Measurements from ENCODE around the gene PRAC1.

Gene PRAC1

DNA sequence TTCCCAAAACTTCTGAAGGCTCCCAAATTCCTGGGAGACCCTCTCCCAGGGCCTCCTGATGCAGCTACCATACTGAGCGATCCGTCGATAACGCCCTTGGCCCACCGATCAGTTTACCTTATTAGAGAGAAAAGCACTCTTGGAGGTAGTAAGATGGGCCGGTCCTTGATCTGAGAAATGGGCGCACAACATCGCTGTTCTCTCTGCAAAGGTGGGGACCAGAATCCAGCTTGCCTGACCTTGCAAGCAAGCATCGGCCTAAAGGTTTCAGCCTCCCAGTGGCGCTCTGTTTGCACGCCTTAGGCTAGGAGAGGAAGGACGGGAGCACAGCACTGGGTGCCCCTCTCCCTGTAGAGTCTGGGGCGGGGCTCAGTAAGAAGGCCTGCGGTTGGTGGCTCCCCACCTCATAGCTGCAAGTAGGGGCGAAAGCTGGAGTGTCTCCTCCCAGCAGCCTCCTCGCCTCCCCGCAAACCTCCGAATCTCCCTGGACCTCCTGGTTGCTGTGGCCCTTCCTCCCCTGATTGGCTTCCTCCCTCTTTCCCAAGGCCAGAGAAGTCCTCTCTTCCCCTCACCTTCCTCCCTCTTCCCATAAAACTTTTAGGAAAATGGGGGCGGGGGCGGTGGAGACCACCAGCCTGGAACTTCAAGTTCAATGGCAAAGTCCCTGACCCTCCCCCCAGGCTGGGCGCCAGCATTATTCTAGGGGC, at the start of gene PRAC1:
TSS of gene PRAC1 (minus strand) at position 318 of the 707 bp plus-strand sequence. CDS start at position 192, 126 bp downstream.
- DNase-seq (ENCODE audit: low read depth) = no peak

DNA sequence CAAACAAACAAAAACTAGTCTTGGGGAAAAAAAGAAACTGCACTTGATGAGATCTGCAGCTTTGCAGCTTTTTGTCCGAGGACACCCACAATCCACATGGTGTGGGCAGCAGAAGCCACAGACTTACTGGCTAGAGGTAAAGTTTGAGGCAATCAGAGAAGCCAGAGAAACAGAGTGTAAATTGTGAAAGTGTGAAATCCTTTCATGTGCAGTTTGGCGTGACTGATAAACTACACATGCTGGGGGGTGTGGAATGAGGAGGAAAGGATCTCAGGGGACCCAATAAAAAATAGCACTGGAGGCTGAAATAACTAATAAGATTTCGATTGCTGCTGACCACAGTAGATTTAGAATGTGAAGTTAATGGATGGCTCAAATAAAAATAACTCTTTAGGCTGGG, 48.6 kb upstream of the PRAC1 start:
- DNase-seq (ENCODE audit: low read depth) = no peak

DNA sequence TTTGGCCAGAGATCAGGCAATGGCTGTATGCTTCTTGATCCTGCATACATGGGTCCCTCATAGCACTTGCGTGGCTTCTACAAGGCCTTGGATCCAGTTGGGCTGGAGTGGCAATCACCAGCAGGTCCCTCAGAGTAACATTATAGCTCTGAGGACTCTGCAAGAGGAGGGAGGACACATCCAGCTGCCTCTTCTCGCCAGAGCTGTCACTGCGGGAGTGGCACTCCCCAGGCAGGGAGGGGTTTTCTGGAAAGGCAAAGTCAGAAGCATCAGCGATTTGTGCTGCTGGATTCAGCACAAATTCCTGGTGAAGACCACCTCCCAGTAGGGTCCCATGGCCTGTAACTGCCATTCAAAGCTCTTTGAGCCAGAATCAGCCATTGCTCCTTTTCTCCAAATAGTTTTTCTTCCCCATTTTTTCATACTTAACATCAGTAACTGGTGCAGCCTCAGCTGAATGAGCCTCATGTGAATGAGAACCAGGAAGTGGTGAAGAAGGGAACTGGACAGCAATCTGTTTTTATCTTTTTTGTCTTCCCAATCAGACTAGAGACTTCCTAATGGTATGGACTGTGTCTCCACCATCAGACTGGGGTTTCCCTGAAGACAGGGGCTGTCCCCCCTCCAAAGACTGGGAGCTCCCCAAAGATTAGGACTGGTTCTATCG, 46.8 kb upstream of the PRAC1 start:
- no peak for DNase-seq (ENCODE audit: low read depth)

DNA sequence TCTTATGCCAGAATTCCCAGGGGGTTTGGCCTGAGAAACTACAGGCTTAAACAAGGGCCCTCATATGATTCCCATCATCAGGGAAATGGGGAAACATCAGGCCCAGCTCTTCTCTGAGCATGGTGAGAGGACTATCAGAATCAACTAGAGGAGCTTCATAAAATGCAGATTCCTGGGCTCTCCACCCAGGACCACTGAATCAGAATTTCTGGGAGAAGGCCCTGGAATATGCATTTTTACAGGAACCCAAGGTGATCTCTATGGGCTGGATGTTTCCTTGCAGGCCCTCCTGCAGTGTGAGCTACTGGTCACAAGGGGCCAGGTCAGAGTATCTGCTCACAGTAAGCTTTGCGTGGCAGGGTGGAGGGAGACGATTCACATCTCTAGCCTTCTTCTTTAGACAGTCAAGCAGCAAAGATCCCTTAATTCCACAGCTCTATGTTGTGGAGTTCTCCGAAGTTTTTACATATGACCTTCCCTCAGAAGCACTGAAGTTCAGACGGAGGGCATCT, 45.0 kb upstream of the PRAC1 start:
- DNase-seq (ENCODE audit: low read depth) = no peak

DNA sequence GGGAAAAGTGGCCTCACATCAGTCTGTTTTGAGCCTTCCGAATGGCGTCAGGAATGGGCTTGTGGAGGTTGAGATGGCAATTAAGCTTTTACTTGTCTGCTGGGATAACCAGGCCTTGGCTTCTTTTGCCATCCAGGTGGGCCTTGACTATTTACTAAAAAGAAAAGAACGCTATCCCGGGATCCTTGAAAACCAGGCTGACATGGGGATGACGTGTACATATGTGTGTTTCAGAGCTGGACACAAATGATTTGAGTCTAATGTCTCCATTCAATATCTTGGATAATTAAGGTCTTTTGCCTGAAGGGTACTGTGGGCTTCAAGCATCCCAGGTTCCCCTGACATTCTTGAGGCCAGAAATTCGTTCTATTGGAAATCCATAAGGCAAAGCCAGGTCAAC, 38.8 kb upstream of the PRAC1 start:
- no peak for DNase-seq (ENCODE audit: low read depth)

DNA sequence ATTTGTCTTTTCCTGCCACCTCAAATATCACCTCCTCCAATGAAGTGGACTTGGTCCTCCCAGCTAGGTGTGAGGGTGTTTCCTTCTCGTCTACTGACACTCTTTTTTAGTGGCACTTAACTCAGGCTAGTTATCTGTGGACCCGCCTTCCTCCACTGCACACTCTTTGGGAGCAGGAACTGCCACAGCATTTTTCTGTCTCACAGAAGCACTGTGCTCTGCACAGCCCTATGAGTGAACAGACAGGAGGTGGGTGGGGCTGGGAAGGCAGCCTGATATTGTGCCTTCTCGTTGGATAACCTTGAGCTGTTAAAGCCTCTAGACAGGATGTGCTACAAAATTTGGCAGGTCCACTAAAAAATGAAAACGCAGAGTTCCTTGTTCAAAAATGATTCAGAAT, 38.1 kb upstream of the PRAC1 start:
- DNase-seq (ENCODE audit: low read depth) = no peak

DNA sequence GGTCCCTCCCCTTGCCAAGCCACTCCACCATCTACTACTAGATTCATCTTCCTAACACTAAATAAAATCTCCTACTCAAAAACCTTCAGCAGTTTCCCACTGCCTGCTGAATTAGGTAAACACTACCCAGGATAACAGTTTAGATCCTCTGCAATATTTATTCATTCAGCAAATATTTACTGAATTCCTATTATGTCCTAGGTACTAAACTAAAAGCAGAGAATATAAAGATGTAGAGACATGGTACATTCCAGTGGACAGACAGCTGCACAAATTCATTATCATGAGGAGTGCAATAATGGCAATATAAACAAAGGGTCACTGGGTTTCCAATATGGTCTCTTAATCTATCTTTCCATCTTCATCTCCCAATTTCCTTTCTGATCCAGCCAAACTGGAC, 37.0 kb upstream of the PRAC1 start:
- no peak for DNase-seq (ENCODE audit: low read depth)

DNA sequence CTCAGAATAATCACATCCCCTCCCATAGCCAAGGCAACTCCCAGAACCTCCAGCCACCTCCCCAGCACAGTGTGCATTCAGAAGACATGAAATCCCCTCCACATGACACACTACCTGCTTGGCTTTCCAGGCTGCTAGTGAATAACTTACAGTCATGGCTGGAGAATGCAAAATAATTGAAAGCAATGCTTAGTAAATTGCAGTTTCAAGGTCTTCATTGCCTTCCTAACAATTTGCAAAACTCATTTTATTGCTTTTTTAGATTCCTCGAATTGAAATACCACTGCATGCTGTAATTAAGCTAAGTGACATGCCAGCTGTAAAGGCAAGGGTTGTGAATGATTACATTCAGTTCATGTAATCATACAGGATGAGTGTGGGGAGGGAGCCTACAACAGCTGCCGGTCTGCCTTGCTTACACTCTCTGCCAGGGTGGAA, 35.2 kb upstream of the PRAC1 start:
- no peak for DNase-seq (ENCODE audit: low read depth)

DNA sequence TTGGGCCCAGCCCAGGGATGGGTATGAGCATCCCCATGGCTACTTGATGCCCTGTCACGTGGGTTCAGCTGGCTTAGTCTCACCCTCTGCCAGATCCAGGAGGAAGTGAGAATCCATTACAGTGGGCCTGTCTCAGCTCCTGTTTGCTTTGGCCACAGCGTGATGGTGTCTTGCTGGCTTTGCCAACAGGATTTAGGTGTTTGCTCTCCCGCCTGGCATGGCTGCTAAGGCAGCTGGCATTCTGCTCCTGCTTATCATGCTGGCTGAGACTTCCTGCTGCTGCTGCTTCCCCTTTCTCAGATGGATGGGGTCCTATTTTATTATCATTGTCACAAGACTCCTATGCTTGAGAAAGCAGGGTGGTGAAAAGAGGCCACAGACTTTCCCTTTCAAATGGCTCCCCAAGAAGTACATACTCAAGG, 34.5 kb upstream of the PRAC1 start:
- DNase-seq (ENCODE audit: low read depth) = no peak

DNA sequence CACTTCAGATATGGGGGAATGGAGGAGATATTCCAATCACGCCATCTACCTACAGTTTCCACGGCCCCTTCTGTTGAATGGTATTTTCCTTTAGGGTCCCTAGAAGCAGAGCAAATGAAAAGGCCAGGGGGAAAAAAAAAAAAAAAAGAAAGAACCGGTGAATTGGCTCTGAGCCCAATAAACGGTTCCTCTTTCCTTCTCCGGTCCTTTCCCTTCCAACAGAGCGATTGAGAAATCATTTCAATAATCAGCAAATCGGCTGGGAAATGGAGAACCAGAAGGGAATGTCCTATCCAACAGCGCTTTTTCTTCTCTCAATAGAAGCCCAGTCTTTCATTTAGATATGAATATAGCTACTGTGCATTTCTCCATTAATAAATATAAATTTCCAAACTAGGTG, 33.0 kb upstream of the PRAC1 start:
- no peak for DNase-seq (ENCODE audit: low read depth)

DNA sequence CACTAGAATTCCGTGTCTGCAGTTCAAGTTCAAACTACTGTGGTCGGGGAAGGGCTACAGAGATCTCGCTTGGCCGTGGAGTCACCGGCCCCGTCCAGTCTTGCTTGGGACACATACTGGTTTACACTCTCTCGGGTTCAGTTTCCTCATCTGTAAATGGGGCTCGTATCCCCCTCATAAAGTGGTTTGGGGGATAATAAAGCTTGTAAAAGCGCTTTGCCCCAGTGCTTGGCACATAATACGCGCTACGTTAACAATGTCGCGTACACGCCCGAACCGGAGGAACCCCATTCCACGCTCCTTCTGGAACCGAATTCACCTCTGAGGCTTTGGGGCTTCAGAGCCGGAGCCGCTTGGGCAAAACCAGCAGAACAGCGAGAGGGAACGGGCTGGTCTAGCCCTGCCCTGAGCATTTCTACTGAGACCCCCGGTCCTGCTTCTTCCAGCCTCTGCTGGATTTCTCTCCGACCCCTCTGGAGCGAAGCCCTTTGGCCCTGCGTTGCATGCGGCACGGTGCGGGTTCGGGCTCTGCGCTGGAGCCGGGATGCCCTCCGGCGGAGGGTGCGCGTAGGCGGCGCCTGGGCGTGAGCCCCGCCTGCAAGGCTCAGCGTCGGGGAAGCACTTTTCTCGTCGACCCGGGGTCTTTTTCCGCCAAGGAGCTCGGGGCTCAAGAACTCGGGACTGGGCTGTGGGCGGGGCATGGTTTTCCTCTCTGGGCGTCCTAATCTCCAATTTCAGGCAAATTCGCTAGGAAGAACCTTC, 32.4 kb upstream of the PRAC1 start:
- DNase-seq (ENCODE audit: low read depth) = no peak

DNA sequence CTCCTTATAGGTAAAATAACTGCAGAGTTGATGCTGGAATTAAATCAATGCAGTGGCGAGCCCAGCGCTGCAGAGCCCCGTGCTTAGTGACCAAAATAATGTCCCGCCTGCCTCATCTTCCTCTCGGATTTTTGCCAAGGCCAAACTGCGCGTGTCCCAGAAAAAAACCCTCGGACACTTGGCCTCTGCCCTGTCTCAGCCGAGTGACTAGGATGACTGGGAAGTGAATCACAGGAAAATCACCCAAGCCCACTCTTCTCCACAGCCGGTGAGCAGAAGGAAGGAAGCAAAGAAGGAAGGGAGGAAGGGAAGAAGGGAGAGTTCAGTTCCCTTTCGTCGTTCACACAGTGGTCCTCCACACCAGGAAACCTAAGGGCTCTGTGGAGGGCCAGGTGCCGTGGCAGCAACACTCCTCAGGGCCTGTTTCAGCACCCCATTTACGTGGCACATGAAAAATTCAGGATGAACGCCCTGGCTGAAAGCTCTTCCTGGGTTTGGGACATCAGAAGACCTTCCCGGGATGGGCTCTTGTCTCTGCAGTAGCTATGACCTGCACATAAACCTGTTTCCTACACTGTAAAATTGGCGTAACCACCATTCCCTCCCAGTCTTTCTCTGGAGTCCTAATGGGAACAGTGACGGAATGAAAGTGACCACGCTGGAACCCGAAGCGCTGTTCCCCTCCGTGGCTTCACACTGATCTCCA, 31.6 kb upstream of the PRAC1 start:
- DNase-seq (ENCODE audit: low read depth) = no peak

DNA sequence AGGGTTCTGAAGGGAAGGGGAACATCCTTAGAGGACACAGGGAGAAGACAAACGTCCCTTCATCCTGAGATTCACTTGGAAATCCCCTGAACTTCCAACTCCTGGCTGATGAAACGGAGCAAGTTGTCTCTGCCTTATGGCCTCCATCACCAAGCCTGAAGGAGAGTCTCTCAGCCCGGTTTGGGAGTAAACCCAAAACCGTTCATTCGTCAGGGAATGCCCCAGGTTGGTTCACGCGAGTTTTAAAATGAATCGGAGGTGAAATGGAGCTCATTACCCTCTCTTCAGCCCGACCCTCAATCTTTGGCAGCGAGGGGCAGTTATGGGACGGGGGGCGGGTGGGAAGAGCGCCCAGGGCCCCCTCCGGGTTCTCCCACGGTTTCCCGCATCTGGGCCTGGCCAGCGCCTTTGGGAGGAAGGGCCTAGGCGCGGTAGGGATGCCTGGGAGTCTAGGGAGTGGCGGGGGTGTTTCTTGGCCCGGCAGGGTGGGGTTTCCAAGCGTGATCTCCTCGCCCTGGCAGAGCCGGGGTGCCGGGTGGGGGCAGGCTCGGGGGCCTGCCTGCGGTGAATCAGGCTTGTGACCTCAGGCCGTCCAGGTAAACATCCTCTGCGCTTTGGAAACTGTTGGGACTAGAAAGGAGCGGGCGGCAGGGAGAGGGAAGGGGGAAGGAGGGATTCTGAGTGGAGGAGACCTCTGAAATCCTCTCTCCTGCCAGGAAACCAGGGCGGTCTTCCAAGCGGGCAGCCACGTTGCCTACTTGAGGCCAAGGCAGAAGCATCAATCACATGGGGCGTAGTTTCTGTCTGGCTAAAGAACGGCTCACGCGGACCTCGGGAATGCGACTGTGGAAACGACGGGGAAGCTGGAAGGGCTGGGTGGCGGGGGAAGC, 30.3 kb upstream of the PRAC1 start:
- DNase-seq (ENCODE audit: low read depth) = no peak

DNA sequence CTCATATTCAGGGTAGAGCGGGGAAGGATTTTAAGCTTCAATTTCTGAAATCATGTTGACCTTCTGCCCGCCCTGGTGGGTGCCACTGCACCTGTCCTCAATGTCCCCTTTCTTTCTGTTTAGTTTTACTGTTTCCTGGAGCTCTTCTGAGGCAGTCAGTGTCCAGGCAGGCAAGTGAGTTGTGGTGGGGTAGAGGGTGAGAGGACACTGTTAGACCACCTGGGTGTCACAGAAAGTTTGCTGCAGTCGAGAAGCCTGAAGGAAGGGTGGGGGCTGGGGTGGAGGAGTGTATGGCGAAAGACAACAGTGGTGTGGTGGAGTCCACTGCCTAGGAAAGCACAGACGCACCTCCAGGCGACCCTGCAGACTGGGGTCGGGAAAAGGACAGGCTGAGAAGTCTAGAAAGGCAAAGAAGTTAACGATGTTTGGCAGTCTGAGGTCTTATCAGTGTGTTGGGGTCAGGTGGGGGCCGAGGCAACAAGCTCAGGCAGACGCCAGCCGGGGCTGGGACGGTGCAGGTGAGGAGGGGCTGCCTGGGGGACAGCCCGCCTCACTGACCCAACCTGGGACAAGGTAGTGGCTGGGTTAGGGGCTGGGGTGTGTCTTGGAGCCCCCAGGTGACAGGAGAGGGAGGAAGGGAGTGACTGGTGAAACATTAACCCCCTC, 29.5 kb upstream of the PRAC1 start:
- no peak for DNase-seq (ENCODE audit: low read depth)

DNA sequence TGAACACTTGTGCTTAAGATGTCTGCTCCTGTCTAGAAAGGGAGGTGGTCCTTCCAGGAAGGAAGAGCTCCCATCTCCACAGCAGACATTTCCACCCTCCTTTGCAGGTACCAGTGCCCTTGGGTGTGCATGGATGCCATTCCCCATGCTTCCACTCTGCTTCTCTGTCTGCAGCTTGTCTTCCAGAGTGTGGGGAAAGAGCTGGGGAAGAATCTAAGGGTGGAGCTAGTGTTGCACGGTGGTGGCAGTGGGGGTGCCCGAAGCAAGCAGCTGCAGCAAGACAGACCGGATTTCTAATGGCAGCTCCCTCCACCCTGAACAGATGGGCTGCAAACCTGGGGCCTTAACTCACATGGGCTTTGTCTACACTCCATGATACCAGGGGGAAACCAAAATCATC, 28.9 kb upstream of the PRAC1 start:
- no peak for DNase-seq (ENCODE audit: low read depth)

DNA sequence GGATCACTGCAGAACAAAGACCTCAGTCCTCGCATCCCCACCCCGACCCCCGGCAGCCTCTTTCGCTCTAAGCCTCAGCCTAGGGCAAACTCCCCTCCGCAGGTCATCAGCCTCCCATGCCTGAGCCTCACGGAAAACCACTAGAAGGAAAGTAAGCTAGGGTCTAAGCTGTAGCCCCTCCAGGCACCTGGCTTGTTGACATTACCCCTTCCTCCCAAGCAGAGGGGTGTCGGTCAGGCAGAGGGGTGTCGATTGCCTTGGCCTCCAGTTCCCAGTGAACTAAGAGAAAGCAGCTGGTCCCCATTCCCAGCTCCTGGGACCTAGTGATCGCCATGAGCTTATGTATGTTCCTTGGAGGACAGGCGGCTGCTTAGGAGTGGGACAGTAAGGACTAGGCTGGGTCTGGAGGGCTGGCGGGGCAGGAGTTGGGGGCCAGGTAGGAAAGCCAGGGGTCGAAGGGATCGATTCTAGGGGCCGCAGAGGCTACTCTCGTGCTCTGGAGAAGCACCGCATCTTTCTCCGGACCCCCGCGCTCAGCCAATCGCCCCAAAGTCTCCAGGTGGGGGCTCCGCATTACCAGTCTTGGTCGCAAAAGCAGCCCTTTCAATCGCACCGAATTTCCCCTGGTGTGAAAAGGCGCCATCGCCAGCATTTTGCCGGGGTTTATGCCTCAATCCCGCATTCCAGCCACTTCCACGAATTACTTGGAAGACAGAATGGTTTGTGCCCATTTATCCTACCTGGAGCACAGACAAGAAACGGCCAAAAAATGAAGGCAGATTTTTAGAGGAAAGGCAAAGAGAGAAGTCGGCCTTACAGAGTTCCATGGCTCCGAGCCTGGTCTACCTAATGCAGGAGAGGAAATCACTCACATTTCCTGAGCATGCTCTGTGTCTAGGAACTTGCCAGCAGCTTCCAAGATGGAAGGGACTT, 27.6 kb upstream of the PRAC1 start:
- no peak for DNase-seq (ENCODE audit: low read depth)

DNA sequence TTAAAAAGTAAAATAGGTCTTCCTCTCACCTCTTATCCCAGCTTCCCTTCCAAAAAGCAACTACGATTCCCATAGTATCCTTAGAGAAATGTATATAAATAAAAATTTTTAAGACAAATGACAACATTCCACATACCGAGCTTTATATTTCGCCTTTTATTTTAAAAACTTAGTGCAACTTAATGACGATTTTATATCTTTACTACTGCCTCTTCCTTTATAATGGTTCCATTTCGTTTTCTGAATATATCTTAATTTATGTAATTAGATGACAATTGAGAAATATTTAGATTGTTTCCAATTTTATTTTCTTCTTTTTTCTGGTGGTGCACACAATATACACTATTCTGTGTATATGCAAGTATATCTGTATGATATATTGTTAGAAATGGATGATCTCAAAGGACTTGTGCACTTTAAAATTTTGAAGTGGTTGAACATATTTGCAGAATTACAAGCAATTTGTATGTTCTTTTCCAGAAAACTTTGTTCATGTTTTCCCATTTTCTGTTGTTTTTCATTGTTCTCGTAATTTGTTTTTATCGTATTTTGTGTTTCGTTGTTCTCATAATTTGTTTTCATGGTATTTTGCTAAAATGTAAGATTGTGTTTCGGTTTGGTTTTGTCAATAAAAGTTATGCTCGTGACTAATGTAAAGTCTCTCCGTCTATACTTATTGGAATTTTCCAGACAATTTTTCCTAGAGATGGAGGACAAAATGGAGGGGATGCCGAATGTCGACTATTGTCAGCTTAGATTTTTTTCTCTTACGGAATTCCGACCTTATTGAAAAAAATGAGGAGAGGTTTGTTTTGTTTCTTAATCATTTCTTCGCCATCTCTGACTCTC, 26.6 kb upstream of the PRAC1 start:
- no peak for DNase-seq (ENCODE audit: low read depth)
